ENCODE data around the gene LDLRAD4.

Gene LDLRAD4

GRCh38 chr18:13218368-13218991, at the start of gene LDLRAD4:
TSS of gene LDLRAD4 (plus strand) at chr18:13218760.
- DNase-seq: peak in 3 of 4 experiments; percentile 10 to 50 (median 11)

- DNase-seq: no peak
Measured at GRCh38 chr18:13173578-13174145, 44.9 kb upstream of the LDLRAD4 start.

- DNase-seq: no peak
Measured at GRCh38 chr18:13175266-13175665, 43.3 kb upstream of the LDLRAD4 start.

DNA sequence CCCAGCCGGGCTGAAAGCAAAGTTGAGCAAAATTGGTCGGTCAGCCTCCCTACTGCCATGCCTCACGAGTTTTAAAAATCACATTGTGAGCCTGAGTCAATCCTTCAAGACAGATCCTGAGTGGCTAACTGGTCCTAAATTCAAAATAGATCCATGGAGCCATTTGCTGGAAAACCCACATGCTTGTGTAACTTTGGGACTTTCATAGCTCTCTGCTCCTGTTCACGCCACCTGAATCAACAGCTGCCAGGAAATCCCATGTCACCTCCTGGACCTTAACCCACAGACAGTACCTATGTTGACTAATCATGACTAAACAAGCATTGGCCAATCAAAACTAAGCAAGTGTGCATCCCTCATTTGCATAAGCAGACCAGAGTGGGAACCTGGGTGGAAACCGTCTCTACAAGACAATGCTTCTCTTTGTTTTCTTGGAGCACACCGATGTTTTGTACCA, 42.8 kb upstream of the LDLRAD4 start:
- DNase-seq: no peak

DNA sequence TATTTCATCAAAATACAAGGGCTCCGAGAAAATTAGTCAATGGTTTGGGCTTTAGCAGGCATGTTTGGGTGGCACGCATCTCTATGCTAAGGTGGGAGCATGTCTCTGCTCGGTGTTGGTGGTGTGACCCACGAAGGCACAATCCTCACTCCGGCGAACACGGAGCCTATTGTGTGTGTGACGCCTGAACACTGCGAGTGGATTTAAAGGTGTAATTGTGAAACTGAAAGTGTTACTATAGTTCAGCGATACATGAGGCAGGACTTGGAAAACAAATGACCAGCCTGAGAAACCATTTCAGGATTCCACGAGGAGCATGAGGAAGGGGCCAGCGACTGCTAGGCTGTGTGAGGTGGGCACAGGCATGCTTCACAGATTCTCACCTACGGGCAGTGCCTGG, 41.7 kb upstream of the LDLRAD4 start:
- DNase-seq: no peak

GRCh38 chr18:13178197-13178596, 40.4 kb upstream of the LDLRAD4 start:
- no peak for DNase-seq

GRCh38 chr18:13178976-13179375, 39.6 kb upstream of the LDLRAD4 start:
- DNase-seq: no peak

DNA sequence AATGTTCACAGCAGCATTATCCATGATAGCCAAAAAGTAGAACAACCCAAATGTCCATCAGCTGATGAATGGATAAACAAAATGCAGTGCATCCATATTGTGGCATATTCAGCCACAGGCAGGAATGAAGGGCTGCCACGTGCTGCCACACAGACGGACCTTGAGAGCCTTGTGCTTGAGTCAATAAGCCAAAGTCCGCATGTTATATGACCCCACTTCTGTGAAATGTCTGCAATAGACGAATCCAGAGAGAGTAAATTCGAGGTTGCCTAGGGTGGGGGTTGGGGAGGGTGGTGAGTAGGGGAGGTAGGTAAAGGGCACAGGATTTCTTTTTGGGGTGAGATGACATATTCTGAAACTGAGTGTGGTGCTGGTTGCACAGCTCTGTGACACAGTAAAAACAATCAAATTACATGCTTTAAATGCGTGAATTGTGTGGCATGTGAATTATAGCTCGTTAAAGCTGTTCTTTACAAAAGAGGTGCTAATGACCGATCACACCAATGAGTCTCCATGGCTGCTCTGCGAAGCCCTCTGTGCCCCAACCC, 38.9 kb upstream of the LDLRAD4 start:
- DNase-seq: no peak

GRCh38 chr18:13180614-13181375, 37.8 kb upstream of the LDLRAD4 start:
- no peak for DNase-seq

GRCh38 chr18:13181765-13182164, 36.8 kb upstream of the LDLRAD4 start:
- no peak for DNase-seq

DNA sequence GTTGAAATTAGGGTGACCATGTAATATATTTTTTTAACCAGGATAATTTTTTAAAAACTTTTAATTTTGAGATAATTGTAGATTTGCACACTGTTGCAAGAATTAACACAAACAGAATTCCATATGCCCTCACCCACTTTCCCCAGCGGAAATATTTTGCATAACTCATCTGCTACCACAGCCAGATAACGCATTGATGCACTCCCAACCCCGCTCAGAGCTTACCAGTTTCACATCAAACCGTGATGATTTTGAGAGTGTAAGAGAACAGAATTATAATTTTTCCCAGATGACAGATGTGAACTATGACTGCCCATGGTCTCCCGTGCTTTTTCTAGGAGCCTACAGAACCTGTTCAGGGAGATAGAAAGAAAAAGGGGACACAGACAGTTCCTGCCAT, 35.2 kb upstream of the LDLRAD4 start:
- DNase-seq: no peak

- no peak for DNase-seq
Measured at GRCh38 chr18:13183790-13184189, 34.8 kb upstream of the LDLRAD4 start.

GRCh38 chr18:13184396-13184795, 34.2 kb upstream of the LDLRAD4 start:
- no peak for DNase-seq

GRCh38 chr18:13185675-13186198, 32.8 kb upstream of the LDLRAD4 start:
- no peak for DNase-seq

- no peak for DNase-seq
Measured at GRCh38 chr18:13186687-13187086, 31.9 kb upstream of the LDLRAD4 start.

DNA sequence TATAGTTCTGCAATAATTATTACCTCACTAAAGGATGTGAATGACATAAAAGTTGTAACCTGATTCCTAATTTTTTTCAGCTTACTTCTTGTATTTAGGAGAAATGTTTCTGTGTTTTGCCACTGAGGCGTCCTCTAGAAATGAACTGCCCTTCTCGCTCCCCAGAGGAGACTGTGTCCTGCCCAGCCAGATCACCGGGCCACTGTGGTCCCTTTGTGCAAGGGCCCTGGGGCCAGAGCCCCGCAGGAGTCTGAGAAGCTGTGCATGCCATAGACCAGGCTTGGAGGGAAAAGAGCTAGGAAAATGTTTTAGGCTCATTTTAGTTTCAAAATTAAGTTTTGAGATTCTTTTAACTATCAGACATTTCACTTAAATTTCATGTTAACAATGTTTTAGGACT, 31.1 kb upstream of the LDLRAD4 start:
- DNase-seq: no peak

DNA sequence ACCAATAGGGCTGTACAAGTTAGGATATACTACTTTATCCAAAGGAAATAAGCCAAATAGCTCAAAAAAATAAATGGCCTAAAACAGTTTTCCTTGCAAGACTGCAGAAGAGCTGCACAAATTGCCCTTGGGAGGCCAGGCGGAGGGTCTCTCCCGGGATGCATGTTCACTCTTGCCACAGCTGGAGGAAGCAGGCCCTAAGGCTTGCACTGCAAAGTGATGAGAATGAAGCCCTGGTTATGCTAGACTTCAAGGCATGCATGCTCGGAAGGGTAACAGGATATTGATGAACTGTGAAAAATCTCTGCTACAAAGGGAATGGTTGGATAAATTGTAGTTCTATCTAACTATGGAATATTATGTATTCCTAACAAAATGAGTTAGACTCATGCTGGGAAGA, 27.5 kb upstream of the LDLRAD4 start:
- no peak for DNase-seq

DNA sequence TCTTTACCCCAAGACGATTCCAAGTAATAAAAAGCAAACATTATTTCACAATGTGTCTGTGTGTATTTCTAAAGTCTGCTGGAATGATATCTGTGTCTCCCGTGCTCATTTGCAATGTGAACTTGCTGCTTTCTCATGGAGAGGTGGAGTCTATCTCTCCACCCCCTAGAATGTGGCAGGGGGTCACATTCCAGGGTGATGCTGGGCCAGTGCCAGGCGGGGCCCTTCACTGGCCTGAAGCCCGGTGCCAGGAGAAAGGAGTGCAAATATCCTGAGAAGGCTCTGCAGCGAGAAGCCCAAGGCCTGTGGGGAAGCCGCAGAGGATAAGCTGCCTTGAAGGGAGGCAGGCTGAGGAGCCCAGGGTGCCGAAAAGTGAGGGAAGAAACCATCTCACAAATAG, 26.8 kb upstream of the LDLRAD4 start:
- DNase-seq: no peak

DNA sequence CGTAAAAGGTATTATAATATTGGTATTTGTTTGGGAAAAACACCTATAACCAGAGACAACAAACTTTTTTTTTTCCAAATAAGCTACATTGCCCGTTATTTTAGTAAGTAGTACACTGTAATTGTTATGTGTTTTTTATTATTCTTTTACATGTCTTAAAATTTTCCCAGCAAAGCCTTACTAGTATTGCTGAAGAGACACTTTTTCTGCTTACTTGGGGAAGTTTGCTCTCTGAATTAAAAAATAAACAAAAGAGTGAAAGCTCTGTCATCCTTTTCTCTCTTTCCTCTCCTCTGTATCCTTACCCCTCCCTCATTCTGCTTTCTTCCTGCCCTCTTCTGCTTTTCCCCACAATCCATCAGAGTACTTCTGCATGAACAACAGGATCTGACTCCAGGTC, 25.6 kb upstream of the LDLRAD4 start:
- no peak for DNase-seq

- no peak for DNase-seq
Measured at GRCh38 chr18:13194239-13194638, 24.3 kb upstream of the LDLRAD4 start.

DNA sequence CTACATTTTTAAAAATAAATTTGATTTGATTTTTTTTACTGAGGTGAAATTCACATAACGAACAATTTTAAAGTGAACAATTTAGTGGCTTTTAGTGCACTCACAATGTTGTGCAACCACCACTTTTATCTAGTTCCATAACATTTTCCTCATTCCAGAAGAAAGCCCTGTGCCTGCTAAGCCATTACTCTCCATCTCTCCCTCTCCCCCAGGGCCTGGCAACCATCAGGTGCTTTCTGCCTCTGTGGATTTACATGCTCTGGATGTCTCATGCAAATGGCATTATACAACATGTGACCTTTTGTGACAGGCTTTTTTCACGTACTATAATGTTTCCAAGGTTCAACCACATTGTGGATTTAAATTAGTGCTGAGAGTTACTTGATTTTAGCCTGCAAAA, 19.9 kb upstream of the LDLRAD4 start:
- no peak for DNase-seq

GRCh38 chr18:13199169-13199568, 19.4 kb upstream of the LDLRAD4 start:
- DNase-seq: no peak

- DNase-seq: no peak
Measured at GRCh38 chr18:13201292-13201691, 17.3 kb upstream of the LDLRAD4 start.

GRCh38 chr18:13202571-13202970, 16.0 kb upstream of the LDLRAD4 start:
- no peak for DNase-seq

All from activated naive CD4-positive, alpha-beta T cell (primary cell).